Endothelial cell of umbilical vein (primary cell): ENCODE results near the gene DYNC1H1. TPM values are rescaled to one million over a fixed set of nuclear protein-coding genes. Genes with fewer than 3 reads are reported as not detected.

Experiments
- BruUV-seq: library from RNA; stranded (reverse); fragments of 400-500 nt; replicated peaks from 2 replicates; lab custom pipeline; 2021; lab: Mats Ljungman, UMichigan
- CTCF ChIA-PET: fragments of 300-600, 350-600 bp; sonication (Branson Sonifier 250); formaldehyde crosslinking; loops from one replicate; lab custom pipeline; 2021; ENCODE audit warnings: antibody characterized with exemption, inconsistent platforms; lab: Charles Lee
- POLR2A ChIA-PET: fragments of 300-600, 350-600 bp; sonication (Branson Sonifier 250); formaldehyde crosslinking; loops from one replicate; lab custom pipeline; 2021; ENCODE audit warnings: antibody characterized with exemption, inconsistent platforms; lab: Charles Lee
- DNase-seq: peaks from one replicate; pipeline ENCODE4 v3.0.0-alpha.2; 2011; ENCODE audit warnings: low read depth, low spot score
- FAIRE-seq: peaks from 2 replicates; lab custom pipeline; 2011; peaks lifted over from hg19 to GRCh38; lab: Jason Lieb, UNC
- H2AFZ ChIP-seq: 2 replicates; pipeline ENCODE4 v1.6.0; 2012; ENCODE audit warnings: low read depth, low read length, control low read depth, inconsistent platforms
- H3K27ac ChIP-seq: 2 replicates; pipeline ENCODE4 v1.5.1; 2011; ENCODE audit warnings: low read depth, mild to moderate bottlenecking, control low read depth, low read length, moderate library complexity; ENCODE audit not compliant: insufficient read depth
- H3K27me3 ChIP-seq, 2 experiments: 2 replicates each; pipeline versions ENCODE4 v1.6.0 to v1.6.1; 2011; ENCODE audit warnings: low read length in 2 of 2, mixed read lengths in 1 of 2; ENCODE audit not compliant: control insufficient read depth in 2 of 2, insufficient read depth in 2 of 2
- H3K36me3 ChIP-seq, 2 experiments: 2 replicates in 1 of 2; 3 replicates in 1 of 2; pipeline ENCODE4 v1.5.1; 2011; ENCODE audit warnings: low read length in 2 of 2, mild to moderate bottlenecking in 1 of 2, moderate library complexity in 1 of 2; ENCODE audit not compliant: control insufficient read depth in 2 of 2, insufficient read depth in 2 of 2; ENCODE audit errors: extremely low read depth in 1 of 2
- H3K4me1 ChIP-seq: 3 replicates; pipeline ENCODE4 v1.5.1; 2011; ENCODE audit warnings: mild to moderate bottlenecking, low read length; ENCODE audit not compliant: control insufficient read depth, insufficient read depth; ENCODE audit errors: extremely low read depth
- H3K4me2 ChIP-seq: 2 replicates; pipeline ENCODE4 v1.6.1; 2011; ENCODE audit warnings: low read length, control low read depth, mixed read lengths; ENCODE audit not compliant: insufficient read depth
- H3K4me3 ChIP-seq, 3 experiments: fragments of 200-600 bp in 1 of 3; sonication (generic), shearing (Covaris generic) in 1 of 3; replicated peaks in 1 of 3; 2 replicates each; pipeline ENCODE4 v1.5.1; 2011 to 2016; ENCODE audit warnings: control low read depth in 3 of 3, low read length in 3 of 3, mild to moderate bottlenecking in 2 of 3, inconsistent platforms in 1 of 3, low read depth in 1 of 3, moderate library complexity in 1 of 3; ENCODE audit not compliant: insufficient read depth in 1 of 3
- H3K79me2 ChIP-seq: 2 replicates; pipeline ENCODE4 v1.6.0; 2012; ENCODE audit warnings: low read length, inconsistent platforms; ENCODE audit not compliant: control insufficient read depth, insufficient read depth
- H3K9ac ChIP-seq: replicated peaks from 2 replicates; pipeline ENCODE3; 2011; ENCODE audit warnings: low read length, control low read depth; ENCODE audit not compliant: insufficient read depth; ENCODE audit errors: extremely low read depth
- H3K9me1 ChIP-seq: replicated peaks from 3 replicates; pipeline ENCODE4 v1.6.0; 2011; ENCODE audit warnings: mild to moderate bottlenecking, low read length; ENCODE audit not compliant: control insufficient read depth, insufficient read depth; ENCODE audit errors: extremely low read depth
- H3K9me3 ChIP-seq: replicated peaks from 2 replicates; pipeline ENCODE4 v1.5.1; 2012; ENCODE audit warnings: low read length, inconsistent platforms; ENCODE audit not compliant: control insufficient read depth, insufficient read depth
- H4K20me1 ChIP-seq: replicated peaks from 2 replicates; pipeline ENCODE3; 2011; ENCODE audit warnings: mild to moderate bottlenecking, low read length; ENCODE audit not compliant: control insufficient read depth, insufficient read depth; ENCODE audit errors: extremely low read depth
- CTCF ChIP-seq, 2 donors: IDR thresholded peaks; 1 replicate in 1 of 2; 2 replicates in 1 of 2; pipeline ENCODE4 v1.5.1; 2011; ENCODE audit warnings: low read length in 2 of 2, mild to moderate bottlenecking in 2 of 2, moderate library complexity in 2 of 2, control low read depth in 1 of 2, inconsistent platforms in 1 of 2, low read depth in 1 of 2; ENCODE audit not compliant: insufficient read depth in 1 of 2; ENCODE audit errors: extremely low read depth in 1 of 2
- FOS ChIP-seq: IDR thresholded peaks from 2 replicates; pipeline ENCODE4 v1.6.1; 2011; ENCODE audit warnings: mild to moderate bottlenecking, low read length, moderate library complexity, borderline replicate concordance; ENCODE audit not compliant: insufficient read depth
- GATA2 ChIP-seq: IDR thresholded peaks from 2 replicates; pipeline ENCODE4 v1.7.0; 2011; ENCODE audit warnings: low read depth, mild to moderate bottlenecking, moderate library complexity, mixed read lengths, low read length; ENCODE audit not compliant: insufficient read length, insufficient read depth
- JUN ChIP-seq: IDR thresholded peaks from 2 replicates; pipeline ENCODE4 v1.6.1; 2011; ENCODE audit warnings: borderline replicate concordance, low read depth; ENCODE audit not compliant: insufficient read length, insufficient read depth
- POLR2AphosphoS5 ChIP-seq: IDR thresholded peaks from 2 replicates; pipeline ENCODE4 v1.6.1; 2012; ENCODE audit warnings: low read depth, mild to moderate bottlenecking, control low read depth, low read length, moderate library complexity; ENCODE audit not compliant: insufficient read depth
- dilution Hi-C: fragments of 300-500 bp; cut with MboI; formaldehyde crosslinking; loops from one replicate; pipeline ENCODE4 v1.15.0; 2019; ENCODE audit warnings: low sequenced_read_pairs; ENCODE audit not compliant: extremely low pct_ligation_motif_present
- intact Hi-C: fragments of 100-400 bp; cut with micrococcal nuclease; formaldehyde crosslinking; loops from one replicate; pipeline ENCODE4 v1.10.0; 2022
- polyA plus RNA-seq, 4 experiments: library from polyadenylated mRNA; depleted of rRNA in 3 of 4; stranded (reverse) in 3 of 4; unstranded in 1 of 4; fragments of >200 nt; gene quantifications; 2 replicates each; pipeline versions ENCODE4 v1.2.1 to v1.2.3, GENCODE V29; 2011 to 2012; ENCODE audit warnings: missing spikeins in 1 of 4
- total RNA-seq: library from RNA; stranded (reverse); gene quantifications from 2 replicates; pipeline ENCODE4 v1.2.3, GENCODE V29; 2021

The DYNC1H1 gene
- total and polyA plus RNA-seq, 2 donors (not counting 3 experiments of a cell fraction or from before 2014, with no cell fraction given): 254 to 648 TPM

GRCh38 chr14:102035914-102036313 is 71.5 kb downstream of the DYNC1H1 start:
- no peak overlapping the region for H3K9ac ChIP-seq
- no peak overlapping the region for H3K4me3 ChIP-seq
- intact Hi-C loops: no loop called here
- FAIRE-seq (no peak), DNase-seq (no peak)
- no peaks in the 10 kb centered on the region for H3K27me3 ChIP-seq
- dilution Hi-C loops: no loop called here
- H3K9me1 ChIP-seq: no peaks in the 10 kb centered on the region
- TF ChIP-seq POLR2AphosphoS5 (no peak), CTCF (IDR thresholded peaks at IDR 0.05; ENCODE audit: extremely low read depth in 1 of 2, insufficient read depth in 1 of 2, low read depth in 1 of 2, low read length in 2 of 2) (no peak), GATA2 (no peak), JUN (no peak), FOS (no peak)
- H3K79me2 ChIP-seq: no peaks in the 10 kb centered on the region
- H3K9me3 ChIP-seq: no peaks in the 10 kb centered on the region
- no peaks in the 10 kb centered on the region for H3K4me1 ChIP-seq
- H2AFZ ChIP-seq: no peak overlapping the region
- H4K20me1 ChIP-seq: no peaks in the 10 kb centered on the region
- ChIA-PET CTCF (interaction anchor here (0.9 to 1.2 kb wide), 2 partner anchors 10 to 27 kb away, joined by 3 to 4 read pairs; no protein-coding TSS in a partner anchor), POLR2A (no interaction called here)
- H3K4me2 ChIP-seq: no peak overlapping the region
- BruUV-seq: no TSS peak
- H3K27ac ChIP-seq: no peak overlapping the region
- peaks cover 54 to 71% of the 10 kb centered on the region in 2 experiments for H3K36me3 ChIP-seq
